Breast epithelium (tissue), 3 donors: Measurements from ENCODE around the gene ASB4.

Experiments
- POLR2A ChIP-seq: fragments of 450-650 bp; IDR thresholded peaks from one replicate; pipeline ENCODE4 v1.6.1; 2016; ENCODE audit warnings: antibody characterized with exemption, mild to moderate bottlenecking, moderate library complexity
- POLR2AphosphoS5 ChIP-seq, 3 donors: sonication (generic); formaldehyde crosslinking; IDR thresholded peaks; one replicate each; pipeline ENCODE4 v1.6.1; 2017; ENCODE audit warnings: antibody characterized with exemption in 3 of 3
- TF ChIP-seq, protein P1 (sequence below), 3 donors: fragments of 450-650 bp; IDR thresholded peaks; one replicate each; pipeline ENCODE4 v1.5.1; 2016 to 2017; ENCODE audit warnings: antibody characterized with exemption in 3 of 3, mild to moderate bottlenecking in 3 of 3, moderate library complexity in 3 of 3

DNA sequence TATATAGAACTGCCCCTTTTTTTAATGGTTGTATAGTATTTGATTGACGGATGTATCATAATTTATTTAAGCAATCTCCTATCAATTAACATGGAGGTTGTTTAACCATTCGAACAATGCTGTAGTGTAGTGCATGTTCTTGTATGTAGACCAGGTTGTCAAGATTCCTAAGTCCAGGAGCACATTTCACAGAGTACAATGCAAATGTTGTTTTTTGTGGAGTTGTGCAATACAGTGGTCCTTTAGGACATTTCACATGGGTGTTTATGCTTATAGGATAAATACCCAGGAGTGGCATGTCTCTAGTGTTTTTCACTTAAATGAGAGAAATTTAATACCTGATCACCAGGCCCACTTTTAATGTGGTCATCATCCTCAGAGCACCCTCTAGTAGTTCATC, 8.1 kb downstream of the ASB4 start:
- TF ChIP-seq POLR2AphosphoS5 (IDR thresholded peaks at IDR 0.05) (no peak), POLR2A (no peak)
- TF ChIP-seq, protein P1, sequence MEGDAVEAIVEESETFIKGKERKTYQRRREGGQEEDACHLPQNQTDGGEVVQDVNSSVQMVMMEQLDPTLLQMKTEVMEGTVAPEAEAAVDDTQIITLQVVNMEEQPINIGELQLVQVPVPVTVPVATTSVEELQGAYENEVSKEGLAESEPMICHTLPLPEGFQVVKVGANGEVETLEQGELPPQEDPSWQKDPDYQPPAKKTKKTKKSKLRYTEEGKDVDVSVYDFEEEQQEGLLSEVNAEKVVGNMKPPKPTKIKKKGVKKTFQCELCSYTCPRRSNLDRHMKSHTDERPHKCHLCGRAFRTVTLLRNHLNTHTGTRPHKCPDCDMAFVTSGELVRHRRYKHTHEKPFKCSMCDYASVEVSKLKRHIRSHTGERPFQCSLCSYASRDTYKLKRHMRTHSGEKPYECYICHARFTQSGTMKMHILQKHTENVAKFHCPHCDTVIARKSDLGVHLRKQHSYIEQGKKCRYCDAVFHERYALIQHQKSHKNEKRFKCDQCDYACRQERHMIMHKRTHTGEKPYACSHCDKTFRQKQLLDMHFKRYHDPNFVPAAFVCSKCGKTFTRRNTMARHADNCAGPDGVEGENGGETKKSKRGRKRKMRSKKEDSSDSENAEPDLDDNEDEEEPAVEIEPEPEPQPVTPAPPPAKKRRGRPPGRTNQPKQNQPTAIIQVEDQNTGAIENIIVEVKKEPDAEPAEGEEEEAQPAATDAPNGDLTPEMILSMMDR (IDR thresholded peaks at IDR 0.05): no peak
